ENCODE results near the gene MRFAP1L1.

- TF ChIP-seq EZH2 (IDR thresholded peaks at IDR 0.05; ENCODE audit: insufficient read depth, low read length) = no peak
- TF ChIP-seq CTCF (IDR thresholded peaks at IDR 0.05; ENCODE audit: insufficient read depth, low read depth, low read length) = no peak
Measured at GRCh38 chr4:6665320-6665654, 44.4 kb downstream of the MRFAP1L1 start.

Data from astrocyte (in vitro differentiated cells and primary cell).